Activated T-cell treated with anti-CD3 and anti-CD28 coated beads, Interleukin-2, amount 50 U/mL, for 4 hours (primary cell): Measurements from ENCODE around the gene OR13H1. TPM values are rescaled to one million over a fixed set of nuclear protein-coding genes. Genes with fewer than 3 reads are reported as not detected.
"Not testable (repeated sequence)": the region's sequence is repeated elsewhere in the genome, so short reads cannot be mapped to it uniquely, and the experiment has no call there.

Source experiments
- ATAC-seq, 2 donors: fragments of 200-7000 bp; cut with Tn5 transposase; one replicate each; pipeline ENCODE4 v1.10.0; 2021
- DNase-seq: peaks from one replicate; pipeline ENCODE4 v3.0.0-alpha.2; 2020
- H3K27me3 Mint-ChIP-seq: one replicate; pipeline ENCODE4 v1.8.0; 2021; ENCODE audit warnings: low read depth, mixed read lengths
- H3K36me3 Mint-ChIP-seq: one replicate; pipeline ENCODE4 v1.8.0; 2022; ENCODE audit warnings: mixed read lengths; ENCODE audit not compliant: insufficient read depth
- H3K4me1 Mint-ChIP-seq: one replicate; pipeline ENCODE4 v1.8.0; 2021; ENCODE audit warnings: low read depth, mixed read lengths
- H3K4me3 Mint-ChIP-seq: one replicate; pipeline ENCODE4 v1.8.0; 2021; ENCODE audit warnings: mild to moderate bottlenecking, moderate library complexity, mixed read lengths
- H3K9me3 Mint-ChIP-seq: one replicate; pipeline ENCODE4 v1.8.0; 2021; ENCODE audit warnings: mixed read lengths
- total RNA-seq, 3 donors: library from RNA; stranded (reverse); gene quantifications; one replicate each; pipeline ENCODE4 v1.2.1, GENCODE V29; 2021

Gene OR13H1
- total RNA-seq, 3 donors from 2014 or later: not detected

- ATAC-seq, H3K36me3 Mint-ChIP-seq, H3K9me3 Mint-ChIP-seq, DNase-seq, H3K4me3 Mint-ChIP-seq, H3K4me1 Mint-ChIP-seq, H3K27me3 Mint-ChIP-seq: not testable (repeated sequence)
Measured at GRCh38 chrX:131578735-131579367, 35.0 kb downstream of the OR13H1 start.

- DNase-seq (no peak), ATAC-seq (no peak)
- Mint-ChIP-seq H3K4me1 (no peaks in the 10 kb centered on the region), H3K36me3 (no peaks in the 10 kb centered on the region), H3K4me3 (no peak overlapping the region), H3K27me3 (peaks cover 2% of the 10 kb centered on the region), H3K9me3 (no peaks in the 10 kb centered on the region)
Measured at GRCh38 chrX:131588995-131589394, 45.1 kb downstream of the OR13H1 start.
